Sigmoid colon (tissue), 7 donors: ENCODE data around the gene PPP4R1. TPM values are rescaled to one million over a fixed set of nuclear protein-coding genes. Genes with fewer than 3 reads are reported as not detected.

ENCODE experiments used
- DNase-seq: peaks from one replicate; pipeline ENCODE4 v3.0.0-alpha.2; 2019
- H3K27ac ChIP-seq, 4 donors: fragments of 200-600 bp; sonication (generic); one replicate each; pipeline ENCODE4 v1.5.1; 2016 to 2019; ENCODE audit warnings: mild to moderate bottlenecking in 1 of 4
- H3K27me3 ChIP-seq, 3 donors: fragments of 200-600 bp; sonication (generic); one replicate each; pipeline ENCODE4 v1.5.1; 2019; ENCODE audit warnings: mild to moderate bottlenecking in 1 of 3
- H3K36me3 ChIP-seq, 4 donors: fragments of 200-600 bp; sonication (generic); one replicate each; pipeline ENCODE4 v1.5.1; 2016 to 2019
- H3K4me1 ChIP-seq, 4 donors: fragments of 200-600 bp; sonication (generic); one replicate each; pipeline ENCODE4 v1.5.1; 2017 to 2019
- H3K4me3 ChIP-seq, 4 donors: fragments of 200-600 bp; sonication (generic); one replicate each; pipeline ENCODE4 v1.5.1; 2017 to 2019; ENCODE audit warnings: mild to moderate bottlenecking in 2 of 4, moderate library complexity in 1 of 4
- H3K9me3 ChIP-seq, 4 donors: fragments of 200-600 bp in 3 of 4; sonication (generic) in 3 of 4; one replicate each; pipeline versions ENCODE4 v1.5.1 to v1.6.1; 2013 to 2019
- CTCF ChIP-seq, 4 experiments: fragments of 450-650 bp in 3 of 4; fragments of 200-600 bp in 1 of 4; IDR thresholded peaks; one replicate each; pipeline ENCODE4 v1.5.1; 2016 to 2019; ENCODE audit warnings: antibody characterized with exemption in 4 of 4, mild to moderate bottlenecking in 3 of 4, moderate library complexity in 2 of 4
- EP300 ChIP-seq, 4 donors: sonication (generic); formaldehyde crosslinking; IDR thresholded peaks; one replicate each; pipeline ENCODE4 v1.6.1; 2017; ENCODE audit warnings: antibody characterized with exemption in 4 of 4
- POLR2A ChIP-seq, 2 donors: fragments of 450-650 bp; IDR thresholded peaks; one replicate each; pipeline ENCODE4 v1.6.1; 2016; ENCODE audit warnings: antibody characterized with exemption in 2 of 2, mild to moderate bottlenecking in 2 of 2, moderate library complexity in 2 of 2
- POLR2AphosphoS5 ChIP-seq, 4 donors: sonication (generic); formaldehyde crosslinking; IDR thresholded peaks; one replicate each; pipeline ENCODE4 v1.6.1; 2017; ENCODE audit warnings: antibody characterized with exemption in 4 of 4
- WGBS, 2 donors: extraction: QIAGEN DNeasy Blood & Tissue Kit; methylation state at CpG; one replicate each; pipeline ENCODE4 v1.1.7; 2013; 5-methylcytosine and 5-hydroxymethylcytosine counted together
- intact Hi-C: fragments of 100-400 bp; cut with DNase I; formaldehyde crosslinking; loops from one replicate; pipeline ENCODE4 v1.15.1; 2023
- polyA plus RNA-seq, 3 donors: library from polyadenylated mRNA; stranded (reverse); fragments of 200-250 nt; gene quantifications; one replicate each; pipeline ENCODE4 v1.2.3, GENCODE V29; 2013
- total RNA-seq, 4 donors: library from RNA; depleted of rRNA; stranded (reverse); fragments of >200 nt; gene quantifications; one replicate each; pipeline ENCODE4 v1.1.0, GENCODE V29; 2016
- donor health status: healthy with polysubstance abuse.
- donor health status: Bipolar disorder and iron deficiency.
- donor health status: healthy.

PPP4R1 gene
- total and polyA plus RNA-seq, 7 donors = 29.4 to 163 (median 126) TPM

DNA sequence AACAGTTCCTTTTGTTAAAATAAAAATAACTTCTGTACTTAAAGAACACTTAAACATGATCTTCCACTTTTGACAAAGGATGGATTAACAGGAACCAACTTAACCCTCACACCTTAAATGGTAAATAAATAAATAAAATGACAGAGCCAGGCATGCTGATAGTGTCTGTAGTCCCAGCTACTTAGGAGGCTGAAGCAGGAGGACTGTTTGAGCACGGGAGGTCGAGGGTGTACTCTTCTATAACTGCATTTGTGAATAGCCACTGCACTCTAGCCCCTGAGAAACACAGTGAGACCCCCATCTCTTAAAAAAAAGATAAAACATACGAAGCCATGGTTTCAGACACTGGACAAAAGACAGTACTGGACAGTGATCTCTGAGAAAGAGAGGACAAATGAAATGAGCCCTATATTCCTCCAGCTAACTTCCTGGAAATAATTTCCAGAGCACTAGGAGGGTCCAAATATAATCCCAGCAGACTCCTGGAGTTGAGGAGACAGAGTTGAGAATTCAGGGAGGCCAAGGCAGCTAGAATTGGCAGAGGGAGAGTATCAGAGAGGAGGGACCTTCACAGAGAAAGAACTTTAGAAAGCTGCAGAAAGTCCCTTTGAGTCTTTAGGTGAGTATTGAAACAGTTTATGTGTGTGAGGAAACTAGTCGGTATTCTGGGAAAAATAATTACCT lies 17.4 kb downstream of the PPP4R1 start:
- peaks cover 0 to 4% (median 0%) of the 10 kb centered on the region in 4 donors for H3K9me3 ChIP-seq
- H3K4me3 ChIP-seq = no peak overlapping the region
- peaks cover 0 to 10% (median 0%) of the 10 kb centered on the region in 4 donors for H3K36me3 ChIP-seq
- peaks cover 0 to 29% (median 24%) of the 10 kb centered on the region in 4 donors for H3K4me1 ChIP-seq
- no peaks in the 10 kb centered on the region for H3K27me3 ChIP-seq
- no peak for DNase-seq
- 94 to 97% methylated on average over 4 of the region's 4 CpGs for WGBS, 2 donors
- H3K27ac ChIP-seq = no peak overlapping the region
- no peak for TF ChIP-seq POLR2A (IDR thresholded peaks at IDR 0.05)
- TF ChIP-seq POLR2AphosphoS5 (IDR thresholded peaks at IDR 0.05) = no peak
- TF ChIP-seq EP300 (IDR thresholded peaks at IDR 0.05) = no peak
- no peak for TF ChIP-seq CTCF (IDR thresholded peaks at IDR 0.05)
- intact Hi-C loops = no loop called here

- Histone ChIP-seq H3K4me1 (peaks cover 0 to 29% (median 24%) of the 10 kb centered on the region in 4 donors), H3K36me3 (peaks cover 0 to 10% (median 0%) of the 10 kb centered on the region in 4 donors), H3K9me3 (peaks cover 0 to 4% (median 0%) of the 10 kb centered on the region in 4 donors), H3K27ac (no peak overlapping the region), H3K27me3 (no peaks in the 10 kb centered on the region), H3K4me3 (no peak overlapping the region)
- no peak for TF ChIP-seq POLR2A (IDR thresholded peaks at IDR 0.05)
- no peak for TF ChIP-seq POLR2AphosphoS5 (IDR thresholded peaks at IDR 0.05)
- TF ChIP-seq EP300 (IDR thresholded peaks at IDR 0.05) = no peak
- no peak for TF ChIP-seq CTCF (IDR thresholded peaks at IDR 0.05)
- intact Hi-C loops = no loop called here
- 79 to 88% methylated on average over 3 of the region's 3 CpGs for WGBS, 2 donors
- no peak for DNase-seq
Measured at GRCh38 chr18:9596226-9596625, 18.1 kb downstream of the PPP4R1 start.

GRCh38 chr18:9594823-9595596 lies 19.3 kb downstream of the PPP4R1 start:
- no peak for DNase-seq
- Histone ChIP-seq H3K27me3 (no peaks in the 10 kb centered on the region), H3K36me3 (peaks cover 0 to 18% (median 0%) of the 10 kb centered on the region in 4 donors), H3K9me3 (peaks cover 0 to 4% (median 0%) of the 10 kb centered on the region in 4 donors), H3K4me3 (no peak overlapping the region), H3K27ac (peak overlapping the region in 2 of 4 donors; percentile 50 to 56), H3K4me1 (peaks cover 0 to 29% (median 24%) of the 10 kb centered on the region in 4 donors)
- no peak for TF ChIP-seq CTCF (IDR thresholded peaks at IDR 0.05)
- 13 to 52% methylated on average over 1 of the region's 1 CpG for WGBS, 2 donors
- intact Hi-C loops = no loop called here

- TF ChIP-seq POLR2A (IDR thresholded peaks at IDR 0.05) (no peak), CTCF (IDR thresholded peaks at IDR 0.05) (no peak), EP300 (IDR thresholded peaks at IDR 0.05) (no peak), POLR2AphosphoS5 (IDR thresholded peaks at IDR 0.05) (no peak)
- no peak for DNase-seq
- no peak overlapping the region for H3K27ac ChIP-seq
- no peaks in the 10 kb centered on the region for H3K27me3 ChIP-seq
- no peaks in the 10 kb centered on the region for H3K9me3 ChIP-seq
- no peaks in the 10 kb centered on the region for H3K4me1 ChIP-seq
- WGBS, 2 donors = 93 to 96% methylated on average over 4 of the region's 4 CpGs
- H3K4me3 ChIP-seq = no peak overlapping the region
- intact Hi-C loops = no loop called here
- H3K36me3 ChIP-seq = peaks cover 0 to 63% (median 12%) of the 10 kb centered on the region in 4 donors
Measured at GRCh38 chr18:9587924-9588323, 26.4 kb downstream of the PPP4R1 start.
